Ishikawa (cell line): ENCODE results near the gene DNASE1L3.

Experiments
- CEBPB ChIP-seq: IDR thresholded peaks from 2 replicates; pipeline ENCODE4 v1.6.1; 2012
- CREB1 ChIP-seq: IDR thresholded peaks from 2 replicates; pipeline ENCODE4 v1.6.1; 2012; ENCODE audit warnings: low read depth
- EGR1 ChIP-seq: IDR thresholded peaks from 2 replicates; pipeline ENCODE4 v1.6.1; 2012
- EP300 ChIP-seq: IDR thresholded peaks from 2 replicates; pipeline ENCODE4 v1.6.1; 2012; ENCODE audit warnings: borderline replicate concordance
- FOXM1 ChIP-seq: IDR thresholded peaks from 2 replicates; pipeline ENCODE4 v1.6.1; 2012; ENCODE audit warnings: low read depth, borderline replicate concordance
- MAX ChIP-seq: IDR thresholded peaks from 2 replicates; pipeline ENCODE4 v1.6.1; 2012
- NFIC ChIP-seq: IDR thresholded peaks from 2 replicates; pipeline ENCODE4 v1.6.1; 2012
- RAD21 ChIP-seq: IDR thresholded peaks from 2 replicates; pipeline ENCODE4 v1.6.1; 2012; ENCODE audit warnings: low read depth
- REST ChIP-seq: IDR thresholded peaks from 2 replicates; pipeline ENCODE4 v1.6.1; 2012; ENCODE audit warnings: low read depth, mild to moderate bottlenecking
- TAF1 ChIP-seq: IDR thresholded peaks from 2 replicates; pipeline ENCODE4 v1.6.1; 2012; ENCODE audit warnings: low read depth, mild to moderate bottlenecking
- TCF12 ChIP-seq: IDR thresholded peaks from 2 replicates; pipeline ENCODE4 v1.6.1; 2012; ENCODE audit warnings: low read depth
- TEAD4 ChIP-seq: IDR thresholded peaks from 2 replicates; pipeline ENCODE4 v1.6.1; 2012
- USF1 ChIP-seq: IDR thresholded peaks from 2 replicates; pipeline ENCODE4 v1.6.1; 2012
- YY1 ChIP-seq: IDR thresholded peaks from 2 replicates; pipeline ENCODE4 v1.6.1; 2012; ENCODE audit warnings: low read depth
- ZBTB7A ChIP-seq: IDR thresholded peaks from 2 replicates; pipeline ENCODE4 v1.6.1; 2012; ENCODE audit warnings: low read depth

The DNASE1L3 gene

GRCh38 chr3:58206406-58207011 lies 4.3 kb downstream of the DNASE1L3 start:
- TF ChIP-seq EGR1: no peak
- no peak for TF ChIP-seq TEAD4
- TF ChIP-seq RAD21: no peak
- TF ChIP-seq USF1: no peak
- no peak for TF ChIP-seq MAX
- no peak for TF ChIP-seq NFIC
- TF ChIP-seq FOXM1: no peak
- TF ChIP-seq ZBTB7A: no peak
- TF ChIP-seq REST: no peak
- no peak for TF ChIP-seq CEBPB
- no peak for TF ChIP-seq TAF1
- TF ChIP-seq CREB1: no peak
- no peak for TF ChIP-seq EP300
- TF ChIP-seq YY1: no peak
- no peak for TF ChIP-seq TCF12

- no peak for TF ChIP-seq CREB1
- TF ChIP-seq EGR1: no peak
- TF ChIP-seq CEBPB: no peak
- no peak for TF ChIP-seq EP300
- no peak for TF ChIP-seq REST
- TF ChIP-seq TEAD4: no peak
- no peak for TF ChIP-seq FOXM1
- TF ChIP-seq TAF1: no peak
- TF ChIP-seq NFIC: no peak
- TF ChIP-seq MAX: no peak
- no peak for TF ChIP-seq ZBTB7A
- no peak for TF ChIP-seq TCF12
- no peak for TF ChIP-seq YY1
- TF ChIP-seq RAD21: no peak
- TF ChIP-seq USF1: no peak
Measured at GRCh38 chr3:58205981-58206380, 4.8 kb downstream of the DNASE1L3 start.

- TF ChIP-seq TAF1 (no peak), YY1 (no peak), TEAD4 (no peak), FOXM1 (no peak), USF1 (no peak), NFIC (no peak), ZBTB7A (no peak), EP300 (no peak), CEBPB (no peak), CREB1 (no peak), REST (no peak), MAX (no peak), EGR1 (no peak), RAD21 (no peak), TCF12 (no peak)
Measured at GRCh38 chr3:58204720-58205119, 6.1 kb downstream of the DNASE1L3 start.

- no peak for TF ChIP-seq CREB1
- no peak for TF ChIP-seq YY1
- TF ChIP-seq EP300: no peak
- no peak for TF ChIP-seq TCF12
- TF ChIP-seq ZBTB7A: no peak
- no peak for TF ChIP-seq CEBPB
- no peak for TF ChIP-seq REST
- no peak for TF ChIP-seq TEAD4
- TF ChIP-seq USF1: no peak
- TF ChIP-seq RAD21: no peak
- no peak for TF ChIP-seq NFIC
- TF ChIP-seq MAX: no peak
- no peak for TF ChIP-seq EGR1
- no peak for TF ChIP-seq FOXM1
Measured at GRCh38 chr3:58203541-58203940, 7.2 kb downstream of the DNASE1L3 start.
